ENCODE data around the gene ZNF462. TPM values are rescaled to one million over a fixed set of nuclear protein-coding genes. Genes with fewer than 3 reads are reported as not detected.

ZNF462 gene
- total RNA-seq, 1 donor from 2014 or later = 29.2 TPM

- peaks cover 33% of the 10 kb centered on the region for H3K4me1 ChIP-seq
- no peak for TF ChIP-seq CTCF (IDR thresholded peaks at IDR 0.05; ENCODE audit: borderline replicate concordance)
- H3K36me3 ChIP-seq = peaks cover 13% of the 10 kb centered on the region
- H3K27ac ChIP-seq (replicated peaks) = no peak overlapping the region
- no peak overlapping the region for H3K4me3 ChIP-seq
- H3K27me3 ChIP-seq (ENCODE audit: low read depth) = no peaks in the 10 kb centered on the region
- no peaks in the 10 kb centered on the region for H3K9me3 ChIP-seq (replicated peaks)
- no peak for DNase-seq
- intact Hi-C loops (cut with micrococcal nuclease) = no loop called here
These were observed 91.6 kb downstream of the ZNF462 start for GRCh38 chr9:106954558-106954957.

GRCh38 chr9:106954974-106955850 lies 92.2 kb downstream of the ZNF462 start:
- Histone ChIP-seq H3K27ac (replicated peaks) (no peak overlapping the region), H3K36me3 (peaks cover 13% of the 10 kb centered on the region)

GRCh38 chr9:106956971-106957370 lies 94.0 kb downstream of the ZNF462 start:
- Histone ChIP-seq H3K36me3 (peaks cover 13% of the 10 kb centered on the region), H3K4me1 (peaks cover 52% of the 10 kb centered on the region), H3K9me3 (replicated peaks) (no peaks in the 10 kb centered on the region), H3K27ac (replicated peaks) (no peak overlapping the region), H3K27me3 (ENCODE audit: low read depth) (no peaks in the 10 kb centered on the region), H3K4me3 (no peak overlapping the region)
- no peak for TF ChIP-seq CTCF (IDR thresholded peaks at IDR 0.05; ENCODE audit: borderline replicate concordance)
- intact Hi-C loops (cut with micrococcal nuclease) = no loop called here
- no peak for DNase-seq

More at GRCh38 chr9:106954974-106955850, 92.2 kb downstream of the ZNF462 start:
- H3K4me3 ChIP-seq = no peak overlapping the region
- DNase-seq = no peak
- H3K27me3 ChIP-seq (ENCODE audit: low read depth) = no peaks in the 10 kb centered on the region
- intact Hi-C loops (cut with micrococcal nuclease) = no loop called here
- no peak for TF ChIP-seq CTCF (IDR thresholded peaks at IDR 0.05; ENCODE audit: borderline replicate concordance)
- H3K4me1 ChIP-seq = peaks cover 39% of the 10 kb centered on the region
- no peaks in the 10 kb centered on the region for H3K9me3 ChIP-seq (replicated peaks)

GRCh38 chr9:106958955-106959657 lies 96.1 kb downstream of the ZNF462 start:
- H3K36me3 ChIP-seq = peaks cover 8% of the 10 kb centered on the region
- no peak for DNase-seq
- TF ChIP-seq CTCF (IDR thresholded peaks at IDR 0.05; ENCODE audit: borderline replicate concordance) = no peak
- intact Hi-C loops (cut with micrococcal nuclease) = no loop called here
- H3K4me3 ChIP-seq = no peak overlapping the region
- H3K27me3 ChIP-seq (ENCODE audit: low read depth) = no peaks in the 10 kb centered on the region
- no peaks in the 10 kb centered on the region for H3K9me3 ChIP-seq (replicated peaks)
- no peak overlapping the region for H3K27ac ChIP-seq (replicated peaks)
- H3K4me1 ChIP-seq = peaks cover 65% of the 10 kb centered on the region

- H3K9me3 ChIP-seq (replicated peaks) = no peaks in the 10 kb centered on the region
- H3K4me1 ChIP-seq = peaks cover 70% of the 10 kb centered on the region
- H3K36me3 ChIP-seq = peaks cover 8% of the 10 kb centered on the region
- no peaks in the 10 kb centered on the region for H3K27me3 ChIP-seq (ENCODE audit: low read depth)
- intact Hi-C loops (cut with micrococcal nuclease) = no loop called here
- H3K4me3 ChIP-seq = no peak overlapping the region
- no peak for TF ChIP-seq CTCF (IDR thresholded peaks at IDR 0.05; ENCODE audit: borderline replicate concordance)
- no peak for DNase-seq
- no peak overlapping the region for H3K27ac ChIP-seq (replicated peaks)
These were observed 97.3 kb downstream of the ZNF462 start for GRCh38 chr9:106960258-106960657.
